ENCODE measurements around the gene RPL19.

RPL19 gene

DNA sequence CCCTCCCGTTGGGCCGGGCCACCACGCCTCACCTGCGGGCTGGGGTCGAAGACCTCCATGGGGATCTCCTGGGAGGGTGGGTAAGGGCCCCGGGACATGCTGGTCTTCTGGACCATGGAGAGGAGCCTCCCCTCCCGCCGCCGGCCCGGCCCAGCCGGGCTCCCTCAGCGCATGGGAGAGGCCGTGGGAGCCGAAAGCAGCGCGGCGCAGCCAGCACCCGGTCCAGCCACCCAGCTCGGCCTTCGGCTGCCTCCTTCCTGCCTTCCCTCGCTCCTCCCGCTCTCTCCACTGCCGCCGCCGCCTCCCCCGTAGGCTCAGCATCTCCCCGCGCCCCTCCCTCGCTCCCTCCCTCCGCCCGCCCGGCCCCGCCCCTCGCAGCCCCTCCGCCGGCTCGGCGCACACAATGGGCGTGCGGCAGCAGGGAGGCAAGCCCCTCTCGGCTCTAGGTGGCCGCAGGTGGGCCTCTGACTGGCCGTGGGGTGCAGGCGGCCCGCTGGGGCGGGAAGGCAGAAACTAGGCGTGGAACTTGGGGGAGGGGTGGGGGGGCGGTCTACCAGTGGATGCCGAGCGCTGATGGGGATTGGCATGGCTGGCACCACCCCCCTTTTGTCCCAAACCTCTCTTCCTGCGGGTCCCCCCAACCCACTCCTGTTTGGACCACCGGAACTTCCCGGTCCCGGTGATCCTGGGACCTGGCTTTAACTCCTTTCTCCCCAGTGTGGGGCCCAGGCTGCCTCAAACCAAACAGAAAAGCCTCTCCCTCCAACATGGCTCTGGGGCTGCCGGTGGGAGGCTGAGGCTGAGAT, 2.5 kb upstream of the RPL19 start, which contains the start of gene CACNB1:
CACNB1 (minus strand) TSS at position 290 of the 806 bp plus-strand sequence; CDS start at position 116, 174 bp downstream.
- H3K27ac ChIP-seq (ENCODE audit: low read length) = no peak within 1 kb of the TSS; the same call in 1 of the 2 replicates
- no peak within 1 kb of the TSS for H2AFZ ChIP-seq (ENCODE audit: low read depth, low read length)
- H3K9ac ChIP-seq (ENCODE audit: low read length) = peak within 1 kb of the TSS; percentile 64
- no peaks in the 10 kb centered on the region for H3K27me3 ChIP-seq (ENCODE audit: low read depth, low read length)
- peaks cover 7% of the 10 kb centered on the region; the same call in 1 of the 2 replicates for H4K20me1 ChIP-seq (ENCODE audit: insufficient read depth, low read length)
- peaks cover 32% of the 10 kb centered on the region for H3K4me1 ChIP-seq (ENCODE audit: low read length)
- peaks cover 19% of the 10 kb centered on the region for H3K36me3 ChIP-seq (replicated peaks; ENCODE audit: low read depth, low read length)
- no peak for TF ChIP-seq EZH2phosphoT487 (IDR thresholded peaks at IDR 0.05; ENCODE audit: low read depth)
- TF ChIP-seq, protein P1, sequence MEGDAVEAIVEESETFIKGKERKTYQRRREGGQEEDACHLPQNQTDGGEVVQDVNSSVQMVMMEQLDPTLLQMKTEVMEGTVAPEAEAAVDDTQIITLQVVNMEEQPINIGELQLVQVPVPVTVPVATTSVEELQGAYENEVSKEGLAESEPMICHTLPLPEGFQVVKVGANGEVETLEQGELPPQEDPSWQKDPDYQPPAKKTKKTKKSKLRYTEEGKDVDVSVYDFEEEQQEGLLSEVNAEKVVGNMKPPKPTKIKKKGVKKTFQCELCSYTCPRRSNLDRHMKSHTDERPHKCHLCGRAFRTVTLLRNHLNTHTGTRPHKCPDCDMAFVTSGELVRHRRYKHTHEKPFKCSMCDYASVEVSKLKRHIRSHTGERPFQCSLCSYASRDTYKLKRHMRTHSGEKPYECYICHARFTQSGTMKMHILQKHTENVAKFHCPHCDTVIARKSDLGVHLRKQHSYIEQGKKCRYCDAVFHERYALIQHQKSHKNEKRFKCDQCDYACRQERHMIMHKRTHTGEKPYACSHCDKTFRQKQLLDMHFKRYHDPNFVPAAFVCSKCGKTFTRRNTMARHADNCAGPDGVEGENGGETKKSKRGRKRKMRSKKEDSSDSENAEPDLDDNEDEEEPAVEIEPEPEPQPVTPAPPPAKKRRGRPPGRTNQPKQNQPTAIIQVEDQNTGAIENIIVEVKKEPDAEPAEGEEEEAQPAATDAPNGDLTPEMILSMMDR (IDR thresholded peaks at IDR 0.05; ENCODE audit: low read depth, low read length) = no peak
- peak within 1 kb of the TSS; percentile 79 for H3K4me3 ChIP-seq (ENCODE audit: low read length)
- peak within 1 kb of the TSS; percentile 99 for H3K4me2 ChIP-seq (ENCODE audit: low read length)
- H3K9me3 ChIP-seq (ENCODE audit: insufficient read depth, low read length) = no peaks in the 10 kb centered on the region
- peaks cover 40% of the 10 kb centered on the region for H3K79me2 ChIP-seq (ENCODE audit: low read length)

DNA sequence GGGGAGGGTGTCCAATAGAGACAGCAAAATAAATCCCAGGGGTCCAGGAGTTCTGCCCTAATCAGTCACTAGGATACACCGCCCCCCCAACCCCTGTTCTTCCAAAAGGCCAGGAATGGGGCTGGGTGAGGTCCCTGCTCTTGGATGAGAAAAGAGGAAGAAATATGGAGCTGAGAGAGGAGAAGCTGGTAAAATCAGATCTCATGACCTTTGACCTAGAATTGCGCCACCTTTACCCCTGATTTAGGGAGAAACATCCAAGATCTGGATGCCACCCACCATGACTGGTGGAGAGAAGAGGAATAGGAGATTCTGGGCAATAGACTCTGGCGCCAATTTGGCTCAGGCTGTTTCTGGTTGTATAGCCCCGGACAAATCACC, 1.9 kb upstream of the RPL19 start:
- H3K4me2 ChIP-seq (ENCODE audit: low read length) = peak overlapping the region; percentile 99
- peaks cover 23% of the 10 kb centered on the region for H3K36me3 ChIP-seq (replicated peaks; ENCODE audit: low read depth, low read length)
- peaks cover 9% of the 10 kb centered on the region; the same call in 1 of the 2 replicates for H4K20me1 ChIP-seq (ENCODE audit: insufficient read depth, low read length)
- H3K79me2 ChIP-seq (ENCODE audit: low read length) = peaks cover 42% of the 10 kb centered on the region
- no peak overlapping the region for H3K27ac ChIP-seq (ENCODE audit: low read length)
- no peak for TF ChIP-seq EZH2phosphoT487 (IDR thresholded peaks at IDR 0.05; ENCODE audit: low read depth)
- TF ChIP-seq, protein P1 (IDR thresholded peaks at IDR 0.05; ENCODE audit: low read depth, low read length) = no peak
- H3K4me1 ChIP-seq (ENCODE audit: low read length) = peaks cover 33% of the 10 kb centered on the region
- no peak overlapping the region for H2AFZ ChIP-seq (ENCODE audit: low read depth, low read length)
- peak overlapping the region; percentile 64 for H3K9ac ChIP-seq (ENCODE audit: low read length)
- no peaks in the 10 kb centered on the region for H3K27me3 ChIP-seq (ENCODE audit: low read depth, low read length)
- no peaks in the 10 kb centered on the region for H3K9me3 ChIP-seq (ENCODE audit: insufficient read depth, low read length)
- H3K4me3 ChIP-seq (ENCODE audit: low read length) = peak overlapping the region; percentile 79

DNA sequence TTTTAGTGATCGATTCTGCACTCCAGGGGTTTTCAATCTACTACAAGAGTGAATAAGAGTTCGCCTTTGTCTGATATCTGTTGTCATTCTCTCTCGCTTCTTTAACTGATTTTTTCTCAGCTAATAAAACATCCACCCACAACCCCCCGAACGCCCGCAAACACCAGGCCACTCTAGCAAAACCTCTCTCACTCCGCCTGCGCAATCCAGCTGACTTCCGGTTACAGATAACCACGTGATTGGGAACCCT, 338 bp upstream of the RPL19 start:
- H3K36me3 ChIP-seq (replicated peaks; ENCODE audit: low read depth, low read length) = peaks cover 36% of the 10 kb centered on the region
- H3K4me2 ChIP-seq (ENCODE audit: low read length) = peak overlapping the region; percentile 99
- peak overlapping the region; percentile 100 for H2AFZ ChIP-seq (ENCODE audit: low read depth, low read length)
- TF ChIP-seq EZH2phosphoT487 (IDR thresholded peaks at IDR 0.05; ENCODE audit: low read depth) = no peak
- TF ChIP-seq, protein P1 (IDR thresholded peaks at IDR 0.05; ENCODE audit: low read depth, low read length) = no peak
- peaks cover 18% of the 10 kb centered on the region for H4K20me1 ChIP-seq (ENCODE audit: insufficient read depth, low read length)
- H3K9me3 ChIP-seq (ENCODE audit: insufficient read depth, low read length) = no peaks in the 10 kb centered on the region
- peak overlapping the region; percentile 99 for H3K4me3 ChIP-seq (ENCODE audit: low read length)
- H3K9ac ChIP-seq (ENCODE audit: low read length) = peak overlapping the region; percentile 98
- peaks cover 33% of the 10 kb centered on the region for H3K4me1 ChIP-seq (ENCODE audit: low read length)
- H3K27me3 ChIP-seq (ENCODE audit: low read depth, low read length) = no peaks in the 10 kb centered on the region
- peaks cover 42% of the 10 kb centered on the region for H3K79me2 ChIP-seq (ENCODE audit: low read length)
- peak overlapping the region; percentile 87 for H3K27ac ChIP-seq (ENCODE audit: low read length)

DNA sequence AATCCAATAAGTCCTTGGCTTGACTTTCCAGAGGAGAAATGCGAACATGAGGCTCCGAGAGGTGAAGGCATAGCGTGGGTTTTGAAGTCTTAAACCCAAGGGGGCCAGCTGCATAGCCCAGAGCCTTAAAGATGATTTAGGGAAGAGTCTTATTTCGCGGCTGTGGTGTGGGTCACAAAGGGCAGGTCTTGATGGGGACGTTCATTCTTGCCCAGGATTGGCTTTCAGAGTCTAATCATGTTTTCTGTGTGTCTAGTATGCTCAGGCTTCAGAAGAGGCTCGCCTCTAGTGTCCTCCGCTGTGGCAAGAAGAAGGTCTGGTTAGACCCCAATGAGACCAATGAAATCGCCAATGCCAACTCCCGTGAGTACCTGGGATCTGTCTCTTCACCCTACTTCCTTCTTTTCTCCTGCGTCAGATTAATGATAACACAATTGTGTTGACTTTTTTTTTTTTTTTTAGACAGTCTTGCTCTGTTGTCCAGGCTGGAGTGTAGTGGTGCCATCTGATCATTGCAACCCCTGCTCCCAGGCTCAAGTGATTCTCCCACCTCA, 951 bp downstream of the RPL19 start:
- no peaks in the 10 kb centered on the region for H3K27me3 ChIP-seq (ENCODE audit: low read depth, low read length)
- peak overlapping the region; percentile 87 for H3K27ac ChIP-seq (ENCODE audit: low read length)
- H2AFZ ChIP-seq (ENCODE audit: low read depth, low read length) = no peak overlapping the region
- peaks cover 18% of the 10 kb centered on the region for H4K20me1 ChIP-seq (ENCODE audit: insufficient read depth, low read length)
- H3K9me3 ChIP-seq (ENCODE audit: insufficient read depth, low read length) = no peaks in the 10 kb centered on the region
- peak overlapping the region; percentile 99 for H3K4me2 ChIP-seq (ENCODE audit: low read length)
- TF ChIP-seq, protein P1 (IDR thresholded peaks at IDR 0.05; ENCODE audit: low read depth, low read length) = no peak
- no peak for TF ChIP-seq EZH2phosphoT487 (IDR thresholded peaks at IDR 0.05; ENCODE audit: low read depth)
- H3K36me3 ChIP-seq (replicated peaks; ENCODE audit: low read depth, low read length) = peaks cover 40% of the 10 kb centered on the region
- H3K4me3 ChIP-seq (ENCODE audit: low read length) = peak overlapping the region; percentile 99
- H3K4me1 ChIP-seq (ENCODE audit: low read length) = peaks cover 33% of the 10 kb centered on the region
- peaks cover 33% of the 10 kb centered on the region for H3K79me2 ChIP-seq (ENCODE audit: low read length)
- peak overlapping the region; percentile 98 for H3K9ac ChIP-seq (ENCODE audit: low read length)
